Activated CD8-positive, alpha-beta memory T cell treated with anti-CD3 and anti-CD28 coated beads for 48 hours (primary cell): ENCODE results near the gene NADK.

Experiments
- DNase-seq, 3 experiments: peaks; one replicate each; pipeline ENCODE4 v3.0.0-alpha.2; 2020; ENCODE audit warnings: low read depth in 2 of 3, low spot score in 2 of 3

Gene NADK

GRCh38 chr1:1786836-1787605, 8.8 kb upstream of the NADK start:
- no peak for DNase-seq

GRCh38 chr1:1785666-1786065, 7.4 kb upstream of the NADK start:
- no peak for DNase-seq

- no peak for DNase-seq
Measured at GRCh38 chr1:1784933-1785332, 6.7 kb upstream of the NADK start.

GRCh38 chr1:1783320-1783719, 5.0 kb upstream of the NADK start:
- DNase-seq = no peak

GRCh38 chr1:1782399-1783221, 4.3 kb upstream of the NADK start:
- DNase-seq = no peak

- DNase-seq = no peak
Measured at GRCh38 chr1:1781526-1781903, 3.2 kb upstream of the NADK start.

- no peak for DNase-seq
Measured at GRCh38 chr1:1780598-1781525, 2.6 kb upstream of the NADK start.

- DNase-seq = peak in 2 of 3 experiments; percentile 43 to 47
Measured at GRCh38 chr1:1779691-1780597, 1.7 kb upstream of the NADK start.

- no peak for DNase-seq
Measured at GRCh38 chr1:1779320-1779675, 1.0 kb upstream of the NADK start.

- peak; percentile 47 to 73 (median 47) for DNase-seq
Measured at GRCh38 chr1:1778663-1779319, 521 bp upstream of the NADK start.

- no peak for DNase-seq
Measured at GRCh38 chr1:1777583-1777899, 729 bp downstream of the NADK start.

- DNase-seq = no peak
Measured at GRCh38 chr1:1776672-1777582, 1.3 kb downstream of the NADK start.

- no peak for DNase-seq
Measured at GRCh38 chr1:1775327-1776226, 2.7 kb downstream of the NADK start.

GRCh38 chr1:1773874-1774273, 4.4 kb downstream of the NADK start:
- no peak for DNase-seq

GRCh38 chr1:1771096-1771495, 7.2 kb downstream of the NADK start:
- no peak for DNase-seq

- DNase-seq = no peak
Measured at GRCh38 chr1:1770102-1770501, 8.2 kb downstream of the NADK start.

- no peak for DNase-seq
Measured at GRCh38 chr1:1768249-1768992, 9.8 kb downstream of the NADK start.
